SKM-1 (cell line): Measurements from ENCODE around the gene ZNFX1.

Experiments used
- DNase-seq: peaks from one replicate; lab custom pipeline; 2025; ENCODE audit not compliant: unreplicated experiment; lab: John Stamatoyannopoulos, UW

The ZNFX1 gene

DNA sequence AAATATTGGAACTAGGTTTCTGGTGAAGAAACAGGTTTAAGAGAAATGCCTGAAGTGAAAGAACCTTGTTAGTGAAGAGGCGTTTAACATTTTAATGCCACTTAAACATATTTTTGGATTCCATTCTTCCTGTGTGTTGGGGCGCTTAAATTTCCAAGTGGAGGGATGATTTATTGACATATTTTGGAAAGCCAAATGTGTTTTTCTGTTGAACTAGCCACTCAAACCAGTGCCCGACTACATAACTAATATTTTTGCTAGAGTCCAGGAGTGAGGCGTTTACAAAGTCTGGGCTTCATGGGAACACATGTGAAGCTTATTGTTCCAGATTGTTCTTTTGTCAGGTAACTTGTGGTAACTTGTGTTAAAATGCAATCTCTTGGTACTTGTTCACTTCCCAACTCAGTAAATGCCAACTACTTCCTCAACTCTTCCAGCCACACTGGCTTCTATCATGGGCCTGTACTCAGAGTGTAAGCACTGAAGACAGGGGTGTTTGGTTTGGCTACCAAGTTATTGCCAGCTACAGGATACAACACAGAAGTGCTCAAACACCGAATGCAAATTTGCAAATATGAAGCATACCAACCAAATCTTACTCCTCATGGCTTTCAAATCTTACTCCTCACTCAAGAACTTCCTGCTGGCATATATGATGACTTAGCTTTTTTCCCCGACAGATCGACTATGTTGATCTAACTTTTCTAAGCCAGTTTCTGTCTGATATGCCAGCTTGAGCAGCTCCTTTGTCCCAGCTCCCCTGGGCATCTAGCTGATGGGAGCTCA lies 2.0 kb upstream of the ZNFX1 start:
- no peak for DNase-seq

GRCh38 chr20:49278818-49279676 lies 1.2 kb upstream of the ZNFX1 start:
- DNase-seq: no peak

GRCh38 chr20:49277786-49278035 lies 146 bp downstream of the ZNFX1 start:
- DNase-seq: no peak

GRCh38 chr20:49276961-49277785 lies 684 bp downstream of the ZNFX1 start:
- DNase-seq: no peak

GRCh38 chr20:49276161-49276960 lies 1.5 kb downstream of the ZNFX1 start:
- DNase-seq: no peak

DNA sequence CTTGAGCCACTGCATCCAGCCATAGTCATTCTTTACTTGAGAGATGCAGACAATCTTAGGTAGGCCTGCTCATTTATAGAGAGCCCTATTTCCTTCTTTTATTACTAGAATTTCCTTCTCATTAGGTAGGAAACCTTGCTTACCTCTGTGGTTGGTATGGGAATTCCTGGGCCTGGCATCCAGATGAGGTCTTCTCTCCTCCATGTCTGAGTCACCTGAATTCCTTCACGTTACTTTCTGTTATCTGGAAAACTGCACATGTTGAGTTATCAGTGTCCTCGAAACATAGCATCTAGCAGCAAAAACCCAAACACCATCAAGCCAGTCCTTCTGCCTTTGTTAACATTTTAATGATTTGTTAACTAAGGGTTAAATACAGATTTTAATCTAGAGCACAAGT lies 2.2 kb downstream of the ZNFX1 start:
- no peak for DNase-seq

- DNase-seq: no peak
Observed at GRCh38 chr20:49275216-49275615, 2.6 kb downstream of the ZNFX1 start.

DNA sequence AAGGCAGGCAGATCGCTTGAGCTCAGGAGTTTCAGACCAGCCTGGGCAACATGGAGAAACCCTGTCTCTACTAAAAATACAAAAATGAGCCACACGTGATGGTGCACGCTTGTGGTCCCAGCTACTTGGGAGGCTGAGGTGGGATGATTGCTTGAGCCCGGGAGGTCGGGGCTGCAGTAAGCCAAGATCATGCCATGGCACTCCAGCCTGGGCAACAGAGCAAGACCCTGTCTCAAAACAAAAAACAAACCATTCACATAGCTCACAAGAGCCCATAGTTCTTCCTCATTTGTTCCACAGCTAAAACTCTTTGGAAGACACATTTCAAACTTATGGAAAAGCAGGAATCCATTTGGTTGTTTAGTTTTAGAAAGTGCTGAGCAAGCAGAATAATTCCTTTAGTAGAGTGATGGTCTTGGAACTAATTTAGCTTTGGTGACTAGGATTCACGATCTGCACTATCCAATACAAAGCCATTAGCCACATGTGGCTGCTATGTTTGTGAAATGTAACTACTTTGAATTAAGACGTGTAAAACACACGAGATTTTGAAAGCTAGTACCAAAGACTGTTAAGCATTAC lies 4.1 kb downstream of the ZNFX1 start:
- DNase-seq: no peak

- DNase-seq: no peak
Observed at GRCh38 chr20:49272654-49273053, 5.2 kb downstream of the ZNFX1 start.

DNA sequence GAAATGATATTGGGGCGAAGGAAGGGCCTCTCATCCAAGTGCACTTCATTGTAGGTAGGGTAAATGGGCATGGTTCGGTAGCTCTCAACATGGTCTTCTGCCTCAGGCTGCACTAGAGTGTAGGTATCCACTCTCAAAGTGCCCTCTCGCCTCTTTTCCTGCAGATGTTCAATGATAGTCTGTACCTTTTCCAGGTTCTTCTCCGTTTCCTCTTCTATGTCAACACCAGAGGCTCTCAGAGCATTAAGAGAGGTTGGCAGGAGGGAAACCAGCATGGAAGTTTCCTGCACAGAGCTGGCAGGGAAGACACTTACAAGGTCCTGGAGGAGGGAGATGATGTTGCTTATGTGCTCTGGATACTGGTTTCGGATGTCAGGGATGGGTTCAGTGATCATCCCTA lies 7.1 kb downstream of the ZNFX1 start:
- DNase-seq: no peak

GRCh38 chr20:49270177-49270576 lies 7.7 kb downstream of the ZNFX1 start:
- DNase-seq: no peak

DNA sequence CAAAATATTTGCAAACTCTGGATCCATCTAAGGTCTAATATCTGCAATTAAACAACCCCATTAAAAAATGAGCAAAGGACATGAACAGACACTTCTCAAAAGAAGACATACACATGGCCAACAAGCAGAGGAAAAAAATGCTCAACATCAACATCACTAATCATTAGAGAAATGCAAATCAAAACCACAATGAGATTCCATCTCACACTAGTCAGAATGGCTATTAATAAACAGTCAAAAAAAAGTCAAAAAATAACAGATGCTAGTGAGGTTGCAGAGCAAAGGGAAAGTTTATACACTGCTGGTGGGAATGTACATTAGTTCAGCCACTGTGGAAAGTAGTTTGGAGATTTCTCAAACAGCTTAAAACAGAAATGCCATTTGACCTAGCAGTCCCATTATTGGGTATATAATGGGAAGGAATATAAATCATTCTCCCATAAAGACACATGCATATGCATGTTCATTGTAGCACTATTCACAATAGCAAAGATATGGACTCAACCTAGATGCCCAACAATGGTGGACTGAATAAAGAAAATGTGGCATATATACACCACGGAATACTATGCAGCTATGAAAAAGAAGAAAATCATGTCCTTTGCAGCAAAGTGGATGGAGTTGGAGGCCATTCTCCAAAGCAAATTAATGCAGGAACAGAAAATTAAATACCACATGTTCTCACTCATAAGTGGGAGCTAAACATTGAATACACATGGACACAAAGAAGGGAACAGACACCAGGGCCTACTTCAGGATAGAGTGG lies 9.1 kb downstream of the ZNFX1 start:
- no peak for DNase-seq

DNA sequence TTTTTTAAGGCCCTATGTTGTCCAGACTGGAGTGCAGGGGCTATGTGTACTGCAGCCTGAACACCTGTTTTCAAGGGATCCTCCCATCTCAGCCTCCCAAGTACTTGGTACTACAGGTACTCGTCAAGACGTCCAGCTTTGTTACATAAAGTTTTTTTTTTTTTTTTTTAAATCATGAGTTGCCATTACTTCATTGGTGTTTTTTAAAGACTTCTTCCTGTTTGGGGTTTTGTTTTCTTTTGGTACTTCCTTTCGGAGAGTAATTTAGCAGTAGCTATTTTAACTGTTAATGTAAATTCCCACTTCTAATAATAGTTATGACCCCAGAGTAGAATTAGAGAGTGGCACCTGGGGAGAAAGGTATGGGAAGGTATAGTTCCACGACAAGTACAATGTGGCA lies 10.5 kb downstream of the ZNFX1 start:
- no peak for DNase-seq

- no peak for DNase-seq
Observed at GRCh38 chr20:49262444-49262843, 15.4 kb downstream of the ZNFX1 start.

- DNase-seq: no peak
Observed at GRCh38 chr20:49261173-49261572, 16.7 kb downstream of the ZNFX1 start.

DNA sequence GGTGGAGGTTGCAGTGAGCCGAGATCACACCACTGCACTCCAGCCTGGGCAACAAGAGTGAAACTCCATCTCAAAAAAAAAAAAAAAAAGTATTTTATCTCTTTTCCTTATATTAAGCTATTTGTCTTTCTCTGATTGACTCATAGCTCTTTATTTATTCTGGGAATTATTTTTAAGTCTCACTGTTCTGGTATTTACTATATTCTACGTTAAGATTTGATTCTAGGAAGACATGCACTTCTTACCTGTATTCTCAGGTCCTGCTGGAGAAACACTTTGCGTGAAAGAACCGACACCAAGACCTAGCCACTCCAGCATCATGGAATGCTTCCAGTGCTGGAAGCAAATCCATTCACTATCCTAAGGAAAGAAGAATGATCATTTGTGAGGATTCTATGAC lies 17.6 kb downstream of the ZNFX1 start:
- DNase-seq: no peak

- no peak for DNase-seq
Observed at GRCh38 chr20:49259799-49260198, 18.1 kb downstream of the ZNFX1 start.

DNA sequence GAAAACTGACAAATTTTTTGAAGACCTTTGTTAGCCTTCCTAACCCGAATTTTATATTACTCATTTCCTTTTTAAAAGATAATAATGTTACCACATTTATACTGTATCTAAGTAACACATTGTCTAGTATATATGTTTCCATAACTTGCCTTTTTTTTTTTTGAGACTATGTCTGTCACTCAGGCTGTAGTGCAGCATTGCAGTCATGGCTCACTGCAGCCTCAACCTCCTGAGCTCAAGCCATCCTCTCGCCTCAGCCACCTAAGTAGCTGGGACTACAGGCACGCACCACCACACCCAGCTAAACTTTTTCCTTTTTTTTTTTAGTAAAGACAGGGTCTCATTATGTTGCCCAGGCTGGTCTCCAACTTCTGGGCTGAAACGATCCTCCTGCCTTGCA lies 18.6 kb downstream of the ZNFX1 start:
- DNase-seq: no peak

- no peak for DNase-seq
Observed at GRCh38 chr20:49256261-49256660, 21.6 kb downstream of the ZNFX1 start.
